Activated effector memory CD4-positive, alpha-beta T cell treated with anti-CD3 and anti-CD28 coated beads, Interleukin-2, amount 50 U/mL, for 16 hours (primary cell): ENCODE data around the gene TMEM127.
"Not testable (repeated sequence)": the region's sequence is repeated elsewhere in the genome, so short reads cannot be mapped to it uniquely, and the experiment has no call there.

ENCODE experiments used
- DNase-seq: peaks from one replicate; pipeline ENCODE4 v3.0.0-alpha.2; 2020

The TMEM127 gene

GRCh38 chr2:96265840-96266679 lies at the start of gene TMEM127, which contains the start of gene CIAO1:
TMEM127 (minus strand) TSS chr2:96265997; CDS start chr2:96265381, 616 bp downstream.
CIAO1 (plus strand) TSS chr2:96266225; CDS start chr2:96266351, 126 bp downstream.
- DNase-seq = peak; percentile 99

DNA sequence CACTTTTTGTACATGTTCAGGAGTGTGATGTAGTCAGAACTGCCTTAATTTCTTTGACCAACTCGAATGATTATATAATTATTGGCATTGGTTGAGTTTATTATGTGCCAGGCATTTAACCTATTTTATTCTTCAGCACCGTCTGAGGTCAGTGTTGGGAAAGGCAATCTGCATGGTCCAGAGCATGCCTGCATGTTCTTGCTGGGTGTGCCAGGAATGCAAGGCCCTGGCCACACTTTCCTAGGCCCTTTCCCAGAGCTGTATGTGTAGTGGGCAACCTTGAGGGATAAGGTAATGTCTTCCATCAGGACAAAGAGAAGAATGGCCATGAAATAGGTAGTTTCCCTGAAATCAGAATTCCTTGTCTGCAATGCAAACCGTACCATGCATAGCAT lies 49.2 kb upstream of the TMEM127 start:
- DNase-seq = no peak

- peak; percentile 39 for DNase-seq
Measured at GRCh38 chr2:96308248-96308647, 42.5 kb upstream of the TMEM127 start.

DNA sequence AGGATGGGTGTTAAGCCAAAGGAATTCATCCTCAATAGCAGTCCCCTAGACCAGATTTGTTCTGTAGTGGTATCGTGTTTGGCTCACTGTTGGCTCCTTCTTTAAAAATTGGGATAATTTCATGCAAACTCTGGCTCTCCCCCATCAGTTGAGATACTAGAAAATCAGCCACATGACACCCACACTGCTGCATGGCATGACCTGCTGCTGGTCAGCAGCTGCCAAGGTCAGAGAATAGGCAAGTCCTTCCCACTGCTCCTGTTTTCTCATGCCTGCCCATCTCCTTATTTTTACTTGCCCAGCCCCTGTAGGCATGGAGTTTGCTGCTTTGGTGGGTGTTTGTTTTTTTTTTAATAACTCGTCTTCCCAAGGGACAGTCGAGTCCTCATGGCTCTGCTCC lies 40.6 kb upstream of the TMEM127 start:
- peak; percentile 36 for DNase-seq

DNA sequence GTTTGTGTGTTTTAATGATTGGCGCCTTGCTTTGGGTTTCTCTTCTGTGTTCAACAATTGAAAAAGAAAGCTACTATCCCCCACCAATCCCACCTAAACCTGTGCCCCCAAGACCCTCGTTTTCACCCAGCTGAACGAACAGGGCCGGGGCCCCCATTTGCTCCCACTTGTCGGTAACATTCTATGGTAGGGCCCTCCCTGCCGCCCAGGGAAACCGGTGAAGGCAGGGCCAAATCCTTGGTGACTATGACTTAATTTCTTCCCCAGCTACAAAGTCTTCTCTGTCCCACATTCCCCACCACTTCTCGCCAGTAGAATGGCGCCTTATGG lies 40.1 kb upstream of the TMEM127 start:
- DNase-seq = no peak

- DNase-seq = peak; percentile 97
Measured at GRCh38 chr2:96305091-96305978, 39.5 kb upstream of the TMEM127 start, which contains the start of gene SNRNP200. SNRNP200 (minus strand) TSS chr2:96305546; CDS start chr2:96305437, 109 bp downstream.

- DNase-seq = peak; percentile 62
Measured at GRCh38 chr2:96304606-96305005, 38.8 kb upstream of the TMEM127 start.

DNA sequence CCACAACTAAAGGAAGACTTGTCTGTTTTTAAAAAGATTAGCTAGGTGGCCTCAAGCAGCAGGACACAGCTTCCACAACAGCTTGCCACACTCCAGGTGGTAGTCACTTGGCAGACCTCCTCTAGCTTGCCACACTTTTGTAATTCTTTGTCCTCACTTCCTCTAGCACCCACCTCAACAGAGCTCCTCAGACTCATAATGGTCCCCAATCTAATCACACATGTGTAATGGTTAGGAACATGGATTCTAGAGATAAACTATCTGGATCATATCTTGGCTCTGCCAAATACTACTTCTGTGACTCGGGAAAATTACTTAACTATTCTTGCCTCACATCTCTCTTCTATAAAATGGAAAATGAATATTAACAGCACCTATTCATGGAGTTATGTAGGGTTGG lies 36.1 kb upstream of the TMEM127 start:
- no peak for DNase-seq

- DNase-seq = no peak
Measured at GRCh38 chr2:96296925-96297324, 31.1 kb upstream of the TMEM127 start.

- DNase-seq = not testable (repeated sequence)
Measured at GRCh38 chr2:96294271-96294670, 28.5 kb upstream of the TMEM127 start.

GRCh38 chr2:96291751-96292150 lies 26.0 kb upstream of the TMEM127 start:
- DNase-seq = no peak

DNA sequence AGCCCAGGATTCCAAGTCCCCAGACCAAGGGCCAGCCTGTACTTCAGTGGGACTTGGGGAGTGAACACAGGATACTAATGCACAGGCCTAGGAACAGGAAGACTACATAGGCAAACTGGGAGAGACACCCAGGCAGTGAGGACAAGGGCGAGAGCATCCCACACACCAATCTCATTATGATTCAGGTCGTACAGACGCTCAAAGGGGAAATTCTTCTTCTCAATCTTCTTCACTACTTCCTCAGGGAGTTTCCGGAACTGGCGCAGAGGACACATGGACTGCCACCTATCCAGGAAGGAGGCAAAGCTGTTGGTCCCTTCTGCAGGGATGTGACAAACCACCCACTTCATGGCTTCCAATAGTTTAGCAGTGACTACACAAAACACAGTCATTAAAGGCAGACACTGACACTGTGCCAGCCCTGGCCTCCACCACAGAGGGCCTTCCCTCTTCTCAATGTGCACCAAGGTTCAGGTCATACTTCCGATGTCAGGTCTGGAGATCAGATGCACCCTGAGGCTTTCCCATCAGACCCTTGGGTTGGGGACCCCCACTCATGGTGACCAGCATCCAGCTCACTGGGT lies 21.6 kb upstream of the TMEM127 start:
- no peak for DNase-seq

- no peak for DNase-seq
Measured at GRCh38 chr2:96276787-96277499, 11.1 kb upstream of the TMEM127 start.

DNA sequence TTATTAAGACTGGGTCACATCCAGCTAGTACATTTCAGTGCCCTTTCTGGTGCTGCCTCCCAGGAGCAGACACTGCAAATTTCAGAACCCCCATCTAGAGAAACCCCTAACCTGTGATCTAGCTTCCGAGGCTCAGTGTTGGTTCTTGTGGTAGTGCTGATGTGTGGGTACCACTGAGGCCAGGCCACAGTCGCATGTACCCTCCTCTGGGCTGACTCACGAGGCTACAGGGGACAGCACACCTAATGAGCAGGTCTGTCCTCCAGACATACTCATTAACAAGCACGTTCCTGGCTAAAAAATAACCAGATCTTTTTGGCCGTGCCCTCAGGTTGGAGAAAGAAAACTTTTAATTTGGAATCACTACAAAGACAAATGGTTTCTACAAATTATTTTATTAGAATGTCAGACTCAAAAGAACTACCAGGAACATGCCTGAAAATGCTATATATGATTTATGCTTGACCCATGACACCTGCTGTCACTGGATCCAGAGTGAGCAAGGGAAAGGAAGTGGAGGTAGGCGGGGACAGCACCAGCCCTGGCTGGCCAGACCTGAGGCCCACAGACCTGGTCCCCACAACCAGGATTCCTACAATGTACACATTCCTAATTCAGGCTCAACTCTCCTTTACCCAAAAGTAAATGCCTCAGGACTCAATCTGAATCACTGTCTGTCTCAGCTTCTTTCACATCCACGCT lies 8.7 kb upstream of the TMEM127 start:
- DNase-seq = no peak

- DNase-seq = no peak
Measured at GRCh38 chr2:96273763-96274162, 8.0 kb upstream of the TMEM127 start.

GRCh38 chr2:96271995-96272394 lies 6.2 kb upstream of the TMEM127 start:
- no peak for DNase-seq

GRCh38 chr2:96267159-96267971 lies 1.6 kb upstream of the TMEM127 start:
- peak; percentile 79 for DNase-seq

- DNase-seq = peak; percentile 81
Measured at GRCh38 chr2:96265349-96265839, 403 bp downstream of the TMEM127 start.

- no peak for DNase-seq
Measured at GRCh38 chr2:96264656-96265348, 995 bp downstream of the TMEM127 start.

DNA sequence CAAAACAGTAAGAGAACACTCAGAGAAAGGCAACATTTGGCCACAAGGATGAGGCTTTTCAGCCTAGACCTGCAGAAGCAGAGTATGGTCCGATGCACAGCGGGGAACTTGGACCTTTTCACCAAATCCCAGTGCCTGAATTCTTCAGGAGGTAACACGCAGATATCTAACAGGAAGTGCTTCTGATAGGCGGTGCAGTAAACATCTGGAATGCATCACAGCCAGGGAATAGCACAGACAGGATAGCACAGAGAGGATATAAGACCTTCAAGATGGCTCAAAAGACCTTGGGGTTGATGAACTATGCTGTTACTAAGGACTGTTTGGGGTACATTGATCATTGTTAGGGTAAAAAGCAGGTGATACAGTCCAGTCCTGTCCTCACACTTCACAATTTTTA lies 1.7 kb downstream of the TMEM127 start:
- no peak for DNase-seq
